ENCODE measurements around the gene ST3GAL6.

ST3GAL6 gene

GRCh38 chr3:98770261-98771039 lies 7.3 kb downstream of the ST3GAL6 start:
- no peak for TF ChIP-seq CTCF (IDR thresholded peaks at IDR 0.05; ENCODE audit: borderline replicate concordance, insufficient read depth, low read depth, low read length)
- H3K4me3 ChIP-seq (ENCODE audit: low read depth, low read length), result no peak overlapping the region

- no peak for TF ChIP-seq CTCF (IDR thresholded peaks at IDR 0.05; ENCODE audit: borderline replicate concordance, insufficient read depth, low read depth, low read length)
- H3K4me3 ChIP-seq (ENCODE audit: low read depth, low read length), result no peak overlapping the region
These were observed 8.9 kb downstream of the ST3GAL6 start for GRCh38 chr3:98772022-98772421.

- H3K4me3 ChIP-seq (ENCODE audit: low read depth, low read length), result no peak overlapping the region
- no peak for TF ChIP-seq CTCF (IDR thresholded peaks at IDR 0.05; ENCODE audit: borderline replicate concordance, insufficient read depth, low read depth, low read length)
These were observed 12.5 kb downstream of the ST3GAL6 start for GRCh38 chr3:98775459-98776139.

GRCh38 chr3:98776140-98776493 lies 13.0 kb downstream of the ST3GAL6 start:
- TF ChIP-seq CTCF (IDR thresholded peaks at IDR 0.05; ENCODE audit: borderline replicate concordance, insufficient read depth, low read depth, low read length), result no peak

GRCh38 chr3:98777286-98777685 lies 14.1 kb downstream of the ST3GAL6 start:
- TF ChIP-seq CTCF (IDR thresholded peaks at IDR 0.05; ENCODE audit: borderline replicate concordance, insufficient read depth, low read depth, low read length), result no peak
- no peak overlapping the region for H3K4me3 ChIP-seq (ENCODE audit: low read depth, low read length)

More at GRCh38 chr3:98776140-98776493, 13.0 kb downstream of the ST3GAL6 start:
- H3K4me3 ChIP-seq (ENCODE audit: low read depth, low read length), result no peak overlapping the region

- no peak for TF ChIP-seq CTCF (IDR thresholded peaks at IDR 0.05; ENCODE audit: borderline replicate concordance, insufficient read depth, low read depth, low read length)
- H3K4me3 ChIP-seq (ENCODE audit: low read depth, low read length), result no peak overlapping the region
These were observed 14.7 kb downstream of the ST3GAL6 start for GRCh38 chr3:98777801-98778220.

GRCh38 chr3:98778383-98778782 lies 15.2 kb downstream of the ST3GAL6 start:
- no peak for TF ChIP-seq CTCF (IDR thresholded peaks at IDR 0.05; ENCODE audit: borderline replicate concordance, insufficient read depth, low read depth, low read length)
- no peak overlapping the region for H3K4me3 ChIP-seq (ENCODE audit: low read depth, low read length)

Data from GM12875 (cell line).